C4-2B (cell line): ENCODE data around the gene THBS4.

ENCODE experiments used
- CTCF ChIP-seq: fragments of 450-650 bp; conservative IDR thresholded peaks from 2 replicates; pipeline ENCODE4 v1.5.1; 2017; ENCODE audit warnings: mild to moderate bottlenecking
- ZFX ChIP-seq: fragments of 450-650 bp; IDR thresholded peaks from 2 replicates; pipeline ENCODE4 v1.6.1; 2017

DNA sequence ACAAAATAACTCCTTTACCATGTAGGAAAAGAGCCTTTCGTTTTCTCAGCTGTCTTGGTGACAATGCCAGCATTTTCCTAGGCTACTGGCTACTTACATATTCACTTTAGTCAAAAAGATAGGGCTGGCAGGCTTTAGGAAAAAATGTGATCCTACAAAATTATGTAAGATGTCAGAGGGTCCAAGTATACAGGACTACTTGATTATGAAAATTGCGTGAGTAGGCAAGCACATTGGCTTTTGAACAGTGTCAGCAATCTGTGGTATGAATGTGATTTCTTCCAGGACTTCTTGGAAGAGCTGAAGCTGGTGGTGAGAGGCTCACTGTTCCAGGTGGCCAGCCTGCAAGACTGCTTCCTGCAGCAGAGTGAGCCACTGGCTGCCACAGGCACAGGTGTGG is 22.8 kb downstream of the THBS4 start:
- TF ChIP-seq CTCF, result no peak
- no peak for TF ChIP-seq ZFX
